Esophagus muscularis mucosa (tissue), 3 donors: ENCODE data around the gene MICAL3.

Experiments
- CTCF ChIP-seq, 3 experiments: fragments of 200-600 bp in 2 of 3; fragments of 450-650 bp in 1 of 3; sonication (generic) in 2 of 3; IDR thresholded peaks; one replicate each; pipeline ENCODE4 v1.5.1; 2017 to 2019; ENCODE audit warnings: antibody characterized with exemption in 3 of 3, mild to moderate bottlenecking in 2 of 3, moderate library complexity in 1 of 3
- POLR2A ChIP-seq: fragments of 450-650 bp; IDR thresholded peaks from one replicate; pipeline ENCODE4 v1.6.1; 2017; ENCODE audit warnings: antibody characterized with exemption, moderate library complexity, mild to moderate bottlenecking, low read depth
- POLR2AphosphoS5 ChIP-seq, 2 donors: sonication (generic); formaldehyde crosslinking; IDR thresholded peaks; one replicate each; pipeline ENCODE4 v1.6.1; 2017; ENCODE audit warnings: antibody characterized with exemption in 2 of 2

GRCh38 chr22:17803609-17804270, 220.6 kb downstream of the MICAL3 start:
- no peak for TF ChIP-seq POLR2AphosphoS5 (IDR thresholded peaks at IDR 0.05)
- no peak for TF ChIP-seq POLR2A
- no peak for TF ChIP-seq CTCF (IDR thresholded peaks at IDR 0.05)
